Activated T-helper 1 cell treated with Interleukin-2 at 50 U/mL for 16 hours (primary cell): ENCODE results near the gene WDFY2.
"Not testable (repeated sequence)": the region's sequence is repeated elsewhere in the genome, so short reads cannot be mapped to it uniquely, and the experiment has no call there.

Experiments used
- DNase-seq: peaks from one replicate; pipeline ENCODE4 v3.0.0-alpha.2; 2020; ENCODE audit warnings: low read depth

The WDFY2 gene

GRCh38 chr13:51632591-51633362, 48.5 kb downstream of the WDFY2 start:
- DNase-seq: no peak

GRCh38 chr13:51635137-51635878, 51.0 kb downstream of the WDFY2 start:
- no peak for DNase-seq

- DNase-seq: no peak
Observed at GRCh38 chr13:51636349-51636890, 52.2 kb downstream of the WDFY2 start.

GRCh38 chr13:51637852-51638215, 53.6 kb downstream of the WDFY2 start:
- no peak for DNase-seq

- DNase-seq: no peak
Observed at GRCh38 chr13:51638216-51638871, 54.1 kb downstream of the WDFY2 start.

- DNase-seq: no peak
Observed at GRCh38 chr13:51639171-51639570, 54.9 kb downstream of the WDFY2 start.

- not testable (repeated sequence) for DNase-seq
Observed at GRCh38 chr13:51640696-51641095, 56.4 kb downstream of the WDFY2 start.

- no peak for DNase-seq
Observed at GRCh38 chr13:51643105-51643881, 59.0 kb downstream of the WDFY2 start.

GRCh38 chr13:51643882-51644281, 59.6 kb downstream of the WDFY2 start:
- DNase-seq: no peak

- no peak for DNase-seq
Observed at GRCh38 chr13:51644654-51645053, 60.4 kb downstream of the WDFY2 start.

GRCh38 chr13:51645154-51645650, 60.9 kb downstream of the WDFY2 start:
- no peak for DNase-seq

GRCh38 chr13:51645761-51646670, 61.8 kb downstream of the WDFY2 start:
- no peak for DNase-seq

GRCh38 chr13:51647067-51647466, 62.8 kb downstream of the WDFY2 start:
- DNase-seq: no peak

- not testable (repeated sequence) for DNase-seq
Observed at GRCh38 chr13:51652193-51652592, 67.9 kb downstream of the WDFY2 start.

- no peak for DNase-seq
Observed at GRCh38 chr13:51659276-51660127, 75.2 kb downstream of the WDFY2 start.

GRCh38 chr13:51660813-51661212, 76.6 kb downstream of the WDFY2 start:
- DNase-seq: no peak

- no peak for DNase-seq
Observed at GRCh38 chr13:51663973-51664957, 80.0 kb downstream of the WDFY2 start.

- no peak for DNase-seq
Observed at GRCh38 chr13:51665456-51665855, 81.2 kb downstream of the WDFY2 start.
